ENCODE results near the gene RCN2.

Gene RCN2

DNA sequence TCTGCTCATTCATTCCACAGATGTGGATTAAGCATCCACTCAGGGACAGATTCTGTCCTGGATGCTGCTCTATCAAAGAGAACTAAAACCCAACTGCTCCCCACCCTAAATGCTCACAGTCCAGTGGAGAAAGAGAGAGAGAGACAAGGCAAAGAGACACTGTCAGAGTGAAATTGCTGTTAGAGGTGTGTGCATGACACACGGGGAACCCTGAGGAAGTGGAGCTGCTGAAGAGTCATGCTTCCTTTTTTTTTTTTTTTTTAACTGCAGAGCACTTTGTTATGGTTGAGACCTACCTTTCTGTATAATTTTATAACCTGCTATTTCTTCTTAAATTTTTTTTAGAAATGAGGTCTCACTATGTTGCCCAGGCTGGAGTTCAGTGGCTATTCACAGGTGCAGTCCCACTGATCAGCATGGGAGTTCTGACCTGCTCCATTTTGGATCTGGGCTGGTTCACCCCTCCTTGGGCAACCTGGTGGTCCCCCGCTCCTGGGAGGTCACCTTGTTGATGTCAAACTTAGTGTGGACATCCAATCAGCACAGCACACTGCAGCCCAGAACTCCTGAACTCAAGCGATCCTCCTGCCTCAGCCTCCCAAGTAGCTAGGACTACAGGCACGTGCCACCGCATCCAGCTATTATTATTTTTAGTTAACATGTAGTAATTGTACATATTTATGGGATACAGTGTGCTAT lies 45.2 kb downstream of the RCN2 start:
- DNase-seq, result no peak

GRCh38 chr15:76978522-76979330 lies 47.2 kb downstream of the RCN2 start:
- DNase-seq, result no peak

DNA sequence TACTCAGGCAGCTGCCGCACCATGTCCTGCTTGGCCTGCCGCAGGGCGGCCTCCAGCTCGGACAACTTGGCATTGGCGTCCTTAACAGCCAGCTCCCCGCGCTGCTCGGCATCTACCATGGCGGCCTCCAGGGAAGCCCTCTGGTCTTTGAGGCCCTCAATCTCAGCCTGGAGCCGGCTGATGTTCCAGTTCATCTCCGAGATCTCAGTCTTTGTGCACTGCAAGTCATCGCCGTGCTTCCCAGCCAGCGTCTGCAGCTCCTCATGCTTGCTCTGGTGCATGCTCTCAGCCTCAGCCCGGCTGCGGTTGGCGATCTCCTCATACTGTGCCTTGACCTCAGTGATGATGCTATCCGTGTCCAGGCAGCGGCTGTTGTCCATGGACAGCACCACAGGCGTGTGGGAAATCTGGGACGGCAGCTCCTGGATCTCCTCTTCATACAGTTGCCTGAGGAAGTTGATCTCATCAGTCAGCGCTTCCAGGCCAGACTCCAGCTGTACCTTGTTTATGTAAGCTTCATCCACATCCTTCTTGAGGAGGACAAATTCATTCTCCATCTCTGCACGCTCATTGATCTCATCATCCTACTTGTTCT lies 47.9 kb downstream of the RCN2 start:
- DNase-seq, result no peak

DNA sequence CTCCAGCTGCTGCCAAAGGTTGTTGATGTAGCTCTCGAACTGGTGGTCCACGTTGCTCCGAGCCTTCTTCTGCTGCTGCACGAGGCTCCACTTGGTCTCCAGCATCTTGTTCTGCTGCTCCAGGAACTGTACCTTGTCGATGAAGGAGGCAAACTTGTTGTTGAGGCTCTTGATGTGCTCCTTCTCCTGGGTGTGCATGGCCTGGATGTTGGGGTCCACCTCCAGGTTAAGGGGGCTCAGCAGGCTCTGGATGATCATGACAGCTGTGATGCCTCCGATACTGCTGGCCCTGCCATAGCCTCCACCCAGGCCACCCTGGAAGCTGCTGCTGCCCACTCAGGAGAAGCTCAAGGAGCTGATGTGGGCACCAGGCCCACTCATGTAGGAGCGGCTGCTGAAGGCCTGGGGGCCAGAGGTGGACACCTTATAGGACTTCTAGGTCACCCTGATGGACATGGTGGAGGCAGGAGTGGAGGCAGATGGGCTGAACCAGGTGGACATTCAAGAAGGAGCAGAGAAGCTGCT lies 48.5 kb downstream of the RCN2 start:
- no peak for DNase-seq

- DNase-seq, result no peak
These were observed 50.8 kb downstream of the RCN2 start for GRCh38 chr15:76982356-76982755.

GRCh38 chr15:76982756-76983155 lies 51.2 kb downstream of the RCN2 start:
- DNase-seq, result no peak

DNA sequence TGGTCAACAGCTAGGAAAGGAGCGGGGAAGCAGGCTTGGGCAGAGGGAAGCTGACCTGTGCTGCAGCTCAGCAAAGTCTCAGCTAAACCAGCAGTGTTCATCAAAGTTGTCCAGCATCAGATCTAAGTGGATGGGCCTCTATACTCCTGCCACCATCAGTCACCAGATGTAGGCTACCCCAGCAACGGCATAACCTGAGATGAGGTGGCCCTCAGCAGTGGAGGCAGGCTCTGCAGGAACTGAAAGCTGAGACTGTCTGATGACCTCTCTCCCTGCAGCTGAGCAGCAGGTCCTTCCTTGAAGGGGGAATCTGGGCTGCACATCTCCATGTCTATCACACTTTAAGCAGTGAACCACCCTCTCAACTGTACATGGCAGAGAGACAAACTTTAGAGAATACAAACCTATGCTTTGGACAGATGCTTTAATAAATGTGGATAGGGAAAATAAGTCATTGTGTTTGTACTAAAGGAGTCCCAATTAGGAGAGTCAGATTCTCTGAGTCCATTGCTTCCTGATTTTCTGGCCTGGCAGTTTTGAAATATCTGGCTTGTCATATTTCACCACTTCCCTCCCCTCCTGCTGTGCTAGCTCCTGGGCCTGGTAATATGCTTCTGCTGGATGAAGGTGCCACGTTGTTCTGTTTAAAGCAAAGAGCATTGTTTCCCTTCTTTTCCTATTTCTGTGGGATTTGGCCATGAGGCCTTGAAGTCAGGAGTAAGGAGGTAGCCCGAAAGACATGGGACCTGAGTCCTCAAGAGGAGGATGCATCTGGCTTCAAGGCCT lies 52.2 kb downstream of the RCN2 start:
- no peak for DNase-seq

DNA sequence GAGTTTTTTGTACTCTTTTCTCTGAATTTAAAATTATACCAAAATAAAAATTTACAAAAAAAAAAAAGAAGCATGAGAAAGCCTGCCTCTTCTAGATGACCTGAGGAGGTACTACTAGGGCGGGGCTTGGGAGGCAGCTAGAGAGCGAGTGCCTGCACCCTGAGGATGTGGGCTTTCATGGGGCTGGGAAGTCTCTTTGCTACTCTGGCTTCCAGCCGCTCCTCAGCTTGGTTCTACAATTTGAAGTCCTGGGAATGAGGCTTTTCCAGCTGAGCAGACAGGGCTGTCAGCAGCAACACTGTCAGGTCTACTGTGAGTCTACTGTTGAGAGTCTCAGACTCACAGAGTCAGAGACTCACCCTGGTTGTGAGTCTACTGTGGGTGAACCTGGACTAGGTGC lies 55.2 kb downstream of the RCN2 start:
- no peak for DNase-seq

DNA sequence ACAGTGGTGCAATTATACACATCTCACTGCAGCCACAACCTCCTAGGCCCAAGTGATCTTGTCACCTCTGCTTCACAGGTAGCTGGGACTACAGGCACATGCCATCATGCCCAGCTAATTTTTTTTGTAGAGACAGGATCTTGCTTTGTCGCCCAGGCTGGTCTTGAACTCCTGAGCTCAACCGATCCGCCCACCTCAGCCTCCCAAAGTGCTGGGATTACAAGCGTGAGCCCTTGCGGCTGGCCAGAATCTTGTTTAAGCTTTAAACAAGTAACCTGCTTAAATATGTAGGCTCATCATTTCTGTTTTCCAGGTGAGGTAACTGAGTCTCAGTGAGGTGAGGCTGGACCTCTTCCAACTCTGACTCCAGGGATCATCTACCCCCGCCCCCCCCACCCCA lies 55.7 kb downstream of the RCN2 start:
- no peak for DNase-seq

GRCh38 chr15:76987896-76988860 lies 56.6 kb downstream of the RCN2 start:
- DNase-seq, result no peak

- no peak for DNase-seq
These were observed 57.6 kb downstream of the RCN2 start for GRCh38 chr15:76988867-76989780.

- DNase-seq, result no peak
These were observed 59.5 kb downstream of the RCN2 start for GRCh38 chr15:76991048-76991447.

GRCh38 chr15:76991741-76992645 lies 60.4 kb downstream of the RCN2 start:
- DNase-seq, result no peak

- DNase-seq, result no peak
These were observed 61.7 kb downstream of the RCN2 start for GRCh38 chr15:76993114-76993725.

GRCh38 chr15:76994001-76994400 lies 62.5 kb downstream of the RCN2 start:
- DNase-seq, result peak; percentile 48

GRCh38 chr15:76994496-76994895 lies 62.9 kb downstream of the RCN2 start:
- no peak for DNase-seq

- DNase-seq, result peak; percentile 74
These were observed 63.7 kb downstream of the RCN2 start, which contains the start of gene PSTPIP1 for GRCh38 chr15:76994971-76995945. PSTPIP1 (plus strand) TSS chr15:76995126; CDS start chr15:76995574, 448 bp downstream.

All from central memory CD4-positive, alpha-beta T cell (primary cell).